Stimulated activated memory B cell treated with anti-CD40 and anti-IgM and Interleukin-4, amounts not matched to agents 10 μg/mL and 1 μg/mL and 100 μg/mL, for 72 hours (primary cell): ENCODE measurements around the gene IL17B.
"Not testable (repeated sequence)": the region's sequence is repeated elsewhere in the genome, so short reads cannot be mapped to it uniquely, and the experiment has no call there.

Source experiments
- ATAC-seq: fragments of 150-1000 bp; cut with Tn5 transposase; 2 replicates; pipeline ENCODE4 v1.10.0; 2021
- H3K27ac Mint-ChIP-seq: one replicate; pipeline ENCODE4 v1.8.0; 2022; ENCODE audit warnings: mild to moderate bottlenecking, mixed read lengths
- H3K27me3 Mint-ChIP-seq: one replicate; pipeline ENCODE4 v1.8.0; 2022; ENCODE audit warnings: mixed read lengths
- H3K36me3 Mint-ChIP-seq: one replicate; pipeline ENCODE4 v1.8.0; 2022; ENCODE audit warnings: mixed read lengths
- H3K4me1 Mint-ChIP-seq: one replicate; pipeline ENCODE4 v1.8.0; 2022; ENCODE audit warnings: mixed read lengths
- H3K4me3 Mint-ChIP-seq: one replicate; pipeline ENCODE4 v1.8.0; 2022; ENCODE audit warnings: mild to moderate bottlenecking, moderate library complexity, mixed read lengths
- H3K9me3 Mint-ChIP-seq: one replicate; pipeline ENCODE4 v1.8.0; 2022; ENCODE audit warnings: mixed read lengths

IL17B gene

DNA sequence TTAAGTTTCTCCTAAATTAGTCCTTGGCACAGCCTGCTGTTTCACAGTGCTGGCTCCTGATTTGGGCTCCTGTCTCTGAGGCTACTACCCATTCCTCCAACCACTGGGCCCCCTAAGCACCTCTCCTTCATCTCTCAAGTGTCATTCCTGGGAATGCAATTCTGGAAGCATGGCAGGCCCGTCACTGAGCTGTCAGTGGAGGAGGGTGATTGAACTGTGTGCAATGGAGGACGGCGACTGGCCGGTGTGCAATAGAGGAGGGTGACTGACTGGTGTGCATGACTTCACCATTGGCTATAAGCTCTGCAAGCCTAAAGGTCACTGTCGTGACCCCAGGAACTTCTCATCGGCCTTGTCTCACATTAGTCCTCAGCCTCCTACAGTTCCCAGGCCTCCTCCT is 12.4 kb upstream of the IL17B start:
- H3K27ac Mint-ChIP-seq, result no peak overlapping the region
- H3K4me1 Mint-ChIP-seq, result no peaks in the 10 kb centered on the region
- H3K9me3 Mint-ChIP-seq, result no peaks in the 10 kb centered on the region
- no peaks in the 10 kb centered on the region for H3K36me3 Mint-ChIP-seq
- ATAC-seq, result no peak
- H3K4me3 Mint-ChIP-seq, result no peak overlapping the region
- H3K27me3 Mint-ChIP-seq, result no peaks in the 10 kb centered on the region

DNA sequence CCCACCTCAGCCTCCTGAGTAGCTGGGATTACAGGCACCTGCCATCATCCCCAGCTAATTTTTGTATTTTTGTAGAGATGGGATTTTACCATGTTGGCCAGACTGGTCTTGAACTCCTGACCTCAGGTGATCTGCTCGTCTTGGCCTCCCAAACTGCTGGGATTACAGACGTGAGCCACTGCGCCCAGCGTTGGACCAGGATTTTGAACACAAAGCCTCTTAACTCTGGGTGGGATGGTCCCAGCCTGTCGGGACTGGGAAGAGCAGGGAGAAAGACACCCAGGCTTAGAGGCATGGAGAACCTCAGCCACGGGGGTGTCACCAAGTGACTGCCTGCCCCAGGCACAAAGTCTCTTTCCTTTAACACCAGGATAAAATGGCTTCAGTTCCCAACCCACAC is 12.0 kb upstream of the IL17B start:
- not testable (repeated sequence) for H3K27me3 Mint-ChIP-seq, H3K36me3 Mint-ChIP-seq, H3K27ac Mint-ChIP-seq

DNA sequence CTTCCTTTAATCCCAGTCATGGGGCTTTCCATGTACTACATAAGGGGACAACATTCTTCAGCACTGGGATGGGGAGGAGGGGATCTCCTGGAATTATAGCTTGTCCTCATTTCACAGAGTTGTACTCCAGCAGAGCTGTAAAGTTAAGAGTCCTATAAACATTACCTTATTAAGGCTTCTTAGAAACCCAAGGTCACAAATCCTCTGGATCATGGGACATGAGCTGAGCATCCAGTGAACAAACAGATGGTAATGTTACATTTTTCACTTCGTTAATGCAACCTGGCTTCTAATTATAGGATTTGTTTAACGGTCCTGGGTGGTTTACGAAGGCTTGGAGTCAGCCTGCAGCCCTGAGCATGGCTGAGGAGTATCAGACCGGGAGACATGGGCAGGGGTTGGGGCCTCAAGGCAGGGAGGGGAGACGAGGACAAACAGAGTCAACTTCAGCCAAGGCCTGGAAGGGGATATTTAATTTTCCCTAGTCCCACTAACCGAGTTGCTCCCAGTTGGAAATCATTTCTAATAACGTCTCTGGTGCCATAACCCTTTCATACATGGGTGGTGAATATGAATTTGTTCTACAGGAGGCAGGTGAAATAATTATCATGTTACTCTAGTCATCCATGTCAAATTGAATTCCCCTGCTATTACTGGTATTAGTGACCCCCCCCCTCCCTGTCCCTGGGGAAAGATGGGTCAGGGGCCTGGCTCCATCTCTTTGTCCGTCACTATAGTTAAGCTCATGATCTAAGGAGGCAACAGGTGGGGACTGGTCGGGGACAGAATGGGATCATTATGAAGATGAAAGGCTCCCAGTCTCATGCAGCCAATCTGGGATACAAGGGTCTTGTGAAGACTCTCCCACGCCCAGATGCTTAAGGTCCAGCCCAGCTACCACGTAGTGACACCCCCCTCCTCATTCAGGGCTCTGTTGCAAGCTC is 10.7 kb upstream of the IL17B start:
- H3K27ac Mint-ChIP-seq, result no peak overlapping the region
- H3K9me3 Mint-ChIP-seq, result no peaks in the 10 kb centered on the region
- H3K27me3 Mint-ChIP-seq, result no peaks in the 10 kb centered on the region
- no peaks in the 10 kb centered on the region for H3K4me1 Mint-ChIP-seq
- no peaks in the 10 kb centered on the region for H3K36me3 Mint-ChIP-seq
- no peak overlapping the region for H3K4me3 Mint-ChIP-seq
- ATAC-seq, result no peak

More for the DNA sequence above, 12.0 kb upstream of the IL17B start:
- H3K9me3 Mint-ChIP-seq, H3K4me3 Mint-ChIP-seq, ATAC-seq, H3K4me1 Mint-ChIP-seq: not testable (repeated sequence)

DNA sequence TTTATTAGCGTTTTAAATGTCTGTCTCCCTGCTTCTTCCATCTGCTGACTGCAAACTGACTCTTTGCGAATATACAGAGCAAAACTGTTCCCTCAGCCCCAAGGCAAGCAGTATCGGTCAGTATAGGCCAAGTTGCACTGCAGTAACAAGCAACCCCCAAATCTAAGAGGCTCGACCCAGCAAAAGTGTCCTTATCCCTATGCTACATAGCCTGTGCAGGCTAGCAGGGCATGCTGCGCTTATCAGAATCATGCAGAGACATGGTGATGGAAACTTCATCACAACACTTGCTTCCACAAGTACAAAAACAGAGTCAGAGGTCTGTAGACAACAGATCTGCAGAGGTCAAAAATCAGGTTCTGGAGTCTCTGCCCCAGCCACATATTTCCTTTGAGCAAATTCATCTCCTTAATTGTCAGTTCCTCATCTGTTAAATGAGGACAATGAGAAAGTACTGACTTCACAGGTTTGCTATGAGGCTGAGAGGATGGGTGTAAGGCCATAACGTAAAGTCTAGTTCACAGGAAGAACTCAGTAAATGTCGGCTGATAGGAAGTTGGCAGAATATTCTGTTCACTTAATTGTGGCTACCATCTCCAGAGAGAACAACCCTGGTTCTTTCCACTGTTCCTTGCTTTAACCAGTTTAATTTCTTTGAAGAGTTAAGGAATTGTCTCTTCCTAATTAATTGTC is 9.6 kb upstream of the IL17B start:
- H3K36me3 Mint-ChIP-seq, result no peaks in the 10 kb centered on the region
- H3K9me3 Mint-ChIP-seq, result no peaks in the 10 kb centered on the region
- H3K27ac Mint-ChIP-seq, result no peak overlapping the region
- no peak for ATAC-seq
- H3K4me3 Mint-ChIP-seq, result no peak overlapping the region
- no peaks in the 10 kb centered on the region for H3K4me1 Mint-ChIP-seq
- H3K27me3 Mint-ChIP-seq, result no peaks in the 10 kb centered on the region

DNA sequence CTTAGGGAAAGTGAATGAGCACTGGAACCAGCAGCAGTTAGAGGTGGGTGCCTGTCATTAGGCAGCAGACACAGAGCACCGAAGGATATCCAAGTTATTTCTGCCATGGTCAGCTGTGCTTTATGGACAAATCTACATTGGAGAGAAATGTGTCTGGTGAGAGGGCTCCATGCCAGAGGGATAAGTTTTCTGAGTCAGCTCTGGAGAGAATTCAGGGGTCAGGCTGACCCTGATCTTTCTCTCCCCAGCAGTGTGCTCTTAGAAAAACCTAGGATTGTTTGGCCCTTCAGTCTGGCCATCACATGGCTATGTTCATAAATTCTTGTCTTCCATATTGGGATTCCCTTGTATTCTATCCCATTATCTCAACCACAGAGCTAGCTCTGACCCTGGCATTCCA is 8.9 kb upstream of the IL17B start:
- Mint-ChIP-seq H3K27ac (no peak overlapping the region), H3K4me3 (no peak overlapping the region), H3K27me3 (no peaks in the 10 kb centered on the region), H3K36me3 (no peaks in the 10 kb centered on the region), H3K4me1 (no peaks in the 10 kb centered on the region), H3K9me3 (no peaks in the 10 kb centered on the region)
- no peak for ATAC-seq

DNA sequence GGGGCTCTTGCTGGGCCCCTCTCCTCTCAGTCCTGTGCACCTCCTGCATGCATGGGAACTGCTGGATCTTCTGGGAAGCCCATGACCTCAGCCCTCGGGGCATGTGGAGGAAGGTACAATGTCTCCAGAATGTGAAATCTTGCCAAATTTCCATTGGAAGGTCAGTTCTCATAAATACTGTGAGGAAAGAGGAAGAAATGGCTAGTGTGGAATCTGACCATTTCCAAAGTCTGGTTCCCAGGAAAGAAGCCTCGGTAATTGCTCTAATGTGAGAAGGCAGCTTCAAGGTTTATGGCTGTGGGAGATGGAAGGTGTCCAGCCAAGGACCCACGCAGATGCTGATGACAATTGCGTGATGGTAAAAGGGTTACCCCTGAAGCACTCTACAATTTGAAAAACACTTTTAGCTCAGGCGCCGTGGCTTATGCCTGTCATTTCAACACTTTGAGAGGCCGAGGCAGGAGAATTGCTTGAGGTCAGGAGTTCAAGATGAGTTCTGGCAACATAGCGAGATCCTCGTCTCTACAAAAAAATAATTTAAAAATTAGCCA is 8.1 kb upstream of the IL17B start:
- H3K27me3 Mint-ChIP-seq, result no peaks in the 10 kb centered on the region
- ATAC-seq, result no peak
- H3K9me3 Mint-ChIP-seq, result no peaks in the 10 kb centered on the region
- no peak overlapping the region for H3K4me3 Mint-ChIP-seq
- H3K36me3 Mint-ChIP-seq, result no peaks in the 10 kb centered on the region
- peaks cover under 1% of the 10 kb centered on the region for H3K4me1 Mint-ChIP-seq
- H3K27ac Mint-ChIP-seq, result no peak overlapping the region

DNA sequence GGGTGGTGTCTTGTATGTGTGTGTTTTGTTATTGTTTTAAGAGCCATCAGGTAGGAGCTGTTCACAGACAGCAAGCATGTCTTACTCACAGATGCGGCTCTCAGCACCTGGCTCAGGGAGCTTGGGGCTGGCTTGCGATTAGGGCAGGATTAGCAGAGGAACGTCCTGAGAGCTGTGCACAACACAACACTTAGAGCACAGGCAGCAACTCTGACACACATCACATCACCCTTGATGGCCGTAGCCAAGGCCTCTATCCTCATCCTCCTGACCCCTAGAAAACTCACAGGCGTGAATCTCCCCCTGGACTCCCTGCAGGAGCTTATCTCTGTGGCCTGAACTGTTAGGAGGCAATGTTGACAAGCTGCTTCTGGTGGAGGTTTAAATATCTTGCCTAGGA is 7.1 kb upstream of the IL17B start:
- H3K9me3 Mint-ChIP-seq, result no peaks in the 10 kb centered on the region
- H3K36me3 Mint-ChIP-seq, result no peaks in the 10 kb centered on the region
- H3K27ac Mint-ChIP-seq, result no peak overlapping the region
- H3K27me3 Mint-ChIP-seq, result no peaks in the 10 kb centered on the region
- H3K4me3 Mint-ChIP-seq, result no peak overlapping the region
- H3K4me1 Mint-ChIP-seq, result peaks cover 8% of the 10 kb centered on the region
- no peak for ATAC-seq

DNA sequence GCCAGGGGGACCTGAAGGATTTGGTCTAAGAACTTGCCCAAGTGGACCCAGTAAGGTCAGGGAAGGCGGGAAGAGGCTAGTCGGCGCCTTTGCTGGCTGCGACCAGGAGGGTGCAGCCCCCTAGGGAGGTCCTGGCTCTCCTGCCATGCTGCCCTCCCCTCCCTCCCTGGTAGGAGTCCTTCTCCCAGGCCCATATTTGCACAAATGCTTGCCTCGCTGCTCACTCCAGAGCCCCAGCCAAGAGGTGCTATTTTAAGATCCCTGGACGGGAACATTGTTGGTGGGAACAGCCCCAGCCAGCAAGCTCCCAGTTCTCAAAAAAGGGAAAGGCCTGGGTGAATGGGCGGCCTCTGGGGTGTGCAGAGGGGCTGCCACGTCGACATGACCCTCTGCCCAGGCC is 4.3 kb upstream of the IL17B start:
- Mint-ChIP-seq H3K27ac (no peak overlapping the region), H3K4me3 (no peak overlapping the region), H3K4me1 (peaks cover 8% of the 10 kb centered on the region), H3K36me3 (no peaks in the 10 kb centered on the region), H3K27me3 (no peaks in the 10 kb centered on the region), H3K9me3 (no peaks in the 10 kb centered on the region)
- ATAC-seq, result no peak

DNA sequence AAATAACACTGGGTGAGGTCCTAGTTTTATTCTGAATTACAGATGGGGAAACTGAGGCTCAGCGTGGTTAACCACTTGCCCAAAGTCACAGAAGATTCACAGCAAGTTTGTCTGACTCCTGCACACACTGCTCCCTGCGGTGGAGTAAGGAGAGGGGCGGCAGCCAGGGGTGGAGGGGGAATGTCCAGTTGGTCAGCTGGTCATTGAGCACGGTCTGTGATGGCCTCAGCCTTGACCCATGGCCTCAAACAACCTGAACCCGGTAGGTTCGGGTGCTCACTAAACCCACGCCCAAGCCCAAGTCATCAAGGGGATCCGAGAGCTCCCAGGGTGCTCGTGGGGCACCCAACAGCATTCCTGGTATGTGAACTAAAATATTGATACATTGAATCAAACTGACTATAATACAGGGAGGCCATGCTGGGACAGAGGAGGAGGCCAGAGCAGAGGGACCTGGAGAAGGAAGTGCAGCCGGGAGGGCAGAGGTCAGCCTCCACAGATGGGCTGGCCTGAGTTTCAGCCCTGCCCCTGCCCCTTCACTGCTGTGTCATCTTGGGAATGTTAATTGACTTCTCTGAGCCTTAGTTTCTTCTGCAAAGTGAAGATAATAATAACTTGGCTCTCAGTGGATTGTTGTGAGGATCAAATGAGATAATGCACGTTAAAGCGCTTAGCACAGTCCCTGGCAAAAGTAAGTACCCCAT is 3.6 kb upstream of the IL17B start:
- H3K9me3 Mint-ChIP-seq, result no peaks in the 10 kb centered on the region
- no peak overlapping the region for H3K4me3 Mint-ChIP-seq
- H3K27ac Mint-ChIP-seq, result no peak overlapping the region
- no peaks in the 10 kb centered on the region for H3K36me3 Mint-ChIP-seq
- H3K27me3 Mint-ChIP-seq, result no peaks in the 10 kb centered on the region
- peaks cover 8% of the 10 kb centered on the region for H3K4me1 Mint-ChIP-seq
- ATAC-seq, result no peak

DNA sequence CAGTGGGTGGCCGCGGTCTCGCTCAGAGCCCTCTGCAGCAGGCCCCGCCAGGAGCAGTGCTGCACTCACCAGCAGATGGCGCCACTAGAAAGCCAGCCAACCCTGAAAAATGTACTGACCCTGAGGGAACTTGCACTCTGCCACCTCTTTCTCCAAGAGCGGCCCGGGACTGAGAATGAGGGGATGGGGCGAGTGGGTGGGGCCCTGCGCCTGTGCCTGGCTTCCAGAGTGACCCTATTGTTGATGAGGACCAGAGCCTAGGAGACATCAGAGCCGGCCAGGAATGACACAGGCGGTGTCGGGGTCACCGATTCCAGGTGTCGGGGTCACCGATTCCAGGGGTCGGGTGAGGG is 2.9 kb upstream of the IL17B start:
- H3K27ac Mint-ChIP-seq, result no peak overlapping the region
- H3K27me3 Mint-ChIP-seq, result no peaks in the 10 kb centered on the region
- H3K9me3 Mint-ChIP-seq, result no peaks in the 10 kb centered on the region
- H3K36me3 Mint-ChIP-seq, result no peaks in the 10 kb centered on the region
- ATAC-seq, result peak; percentile 69
- H3K4me1 Mint-ChIP-seq, result peaks cover 8% of the 10 kb centered on the region
- no peak overlapping the region for H3K4me3 Mint-ChIP-seq

DNA sequence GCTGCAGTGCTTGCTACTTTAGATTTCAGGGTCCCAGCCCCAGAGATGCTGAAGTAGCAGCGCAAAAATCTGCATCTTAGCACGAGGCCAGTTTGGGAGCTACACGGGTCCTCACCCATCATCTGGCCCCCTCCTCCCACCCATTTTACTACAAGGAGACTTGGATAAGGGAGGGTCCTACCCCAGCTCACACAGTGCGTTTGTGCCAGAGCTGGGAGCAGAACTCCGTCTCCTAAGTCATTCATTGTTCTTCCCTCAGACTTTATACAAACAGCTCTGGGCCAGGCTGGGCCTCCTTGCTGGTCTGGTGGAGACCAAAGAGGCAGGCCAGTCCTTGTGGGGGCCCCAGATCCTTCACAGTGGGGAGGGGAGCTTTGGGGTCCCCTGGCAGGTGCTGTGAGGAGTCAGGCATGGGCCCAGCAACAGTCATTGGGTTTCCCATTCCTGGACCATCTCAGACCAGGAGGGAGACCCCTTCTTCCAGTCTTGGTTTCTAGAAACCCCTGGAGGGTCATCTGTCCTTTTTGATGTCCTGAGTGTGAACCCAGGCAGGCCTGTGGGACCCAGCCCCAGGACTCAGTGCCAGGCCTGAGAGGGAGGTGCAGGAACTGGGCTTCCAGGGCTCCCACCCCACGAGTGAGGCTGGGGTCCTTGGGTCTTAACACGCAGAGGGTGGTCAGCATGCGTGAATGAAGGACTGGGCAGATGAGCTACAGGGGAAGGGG is 2.3 kb upstream of the IL17B start:
- Mint-ChIP-seq H3K27ac (no peak overlapping the region), H3K4me3 (no peak overlapping the region), H3K36me3 (no peaks in the 10 kb centered on the region), H3K27me3 (no peaks in the 10 kb centered on the region), H3K4me1 (peaks cover 8% of the 10 kb centered on the region), H3K9me3 (no peaks in the 10 kb centered on the region)
- no peak for ATAC-seq

DNA sequence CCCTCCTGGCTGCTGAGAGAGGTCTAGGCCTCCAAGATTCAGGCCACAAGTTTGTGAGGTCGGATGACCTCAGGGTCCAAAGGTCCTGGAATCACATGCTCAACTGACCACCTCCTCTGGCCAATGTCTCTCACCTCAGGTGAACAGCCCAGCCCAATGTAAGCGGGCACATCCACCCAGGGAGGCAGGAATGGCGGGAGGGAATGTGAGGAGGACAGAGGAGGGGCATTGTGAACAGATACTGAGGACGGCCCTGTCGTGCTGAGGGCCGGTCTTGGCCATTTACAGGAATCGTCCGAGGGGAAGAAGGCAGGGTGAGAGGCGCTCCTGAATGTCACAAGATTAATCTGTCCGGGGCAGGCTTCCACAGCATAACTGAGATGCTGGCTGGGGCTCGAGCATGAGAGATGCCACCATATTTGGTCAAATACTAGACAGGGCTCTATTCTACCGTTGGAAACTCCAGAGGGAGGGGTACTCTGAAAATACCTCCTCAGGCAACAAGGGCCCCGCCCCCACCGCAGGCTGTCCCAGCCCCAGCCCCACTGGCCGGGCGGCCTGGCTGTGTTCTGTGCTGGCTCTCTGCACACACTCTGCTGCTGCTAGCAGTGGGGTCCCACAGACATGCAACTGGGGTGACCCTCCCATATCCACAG is 1.5 kb upstream of the IL17B start:
- Mint-ChIP-seq H3K4me1 (peaks cover 8% of the 10 kb centered on the region), H3K4me3 (no peak overlapping the region), H3K9me3 (no peaks in the 10 kb centered on the region), H3K36me3 (no peaks in the 10 kb centered on the region), H3K27ac (no peak overlapping the region), H3K27me3 (no peaks in the 10 kb centered on the region)
- ATAC-seq, result no peak

DNA sequence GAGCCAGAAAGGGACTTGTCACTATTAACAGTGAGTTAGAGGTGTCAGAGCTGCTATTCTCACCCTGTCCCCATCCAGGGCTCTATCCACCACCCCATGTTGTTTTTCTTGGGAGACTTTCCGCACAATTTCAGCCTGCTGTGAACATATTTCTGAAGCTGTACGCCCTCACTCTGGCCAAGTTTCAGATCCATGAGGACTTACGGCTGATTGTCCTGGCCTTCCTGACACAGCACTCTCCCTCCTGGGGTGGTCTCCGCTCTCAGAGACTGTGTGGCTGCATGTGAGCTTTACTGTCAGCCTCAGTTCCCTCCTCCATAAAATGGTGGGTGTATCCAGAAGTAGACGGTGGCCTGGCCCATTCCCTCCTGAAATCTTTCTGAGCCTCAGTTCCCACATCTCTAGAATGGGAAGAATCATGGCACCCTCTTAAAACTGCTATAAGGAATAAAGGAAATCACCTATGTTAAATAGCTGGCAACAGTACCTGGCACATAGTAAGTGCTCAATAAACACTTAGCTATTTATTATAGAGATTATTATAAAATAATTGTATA is 804 bp upstream of the IL17B start:
- H3K4me1 Mint-ChIP-seq, result peaks cover 8% of the 10 kb centered on the region
- no peaks in the 10 kb centered on the region for H3K9me3 Mint-ChIP-seq
- H3K4me3 Mint-ChIP-seq, result no peak overlapping the region
- H3K27ac Mint-ChIP-seq, result no peak overlapping the region
- H3K36me3 Mint-ChIP-seq, result no peaks in the 10 kb centered on the region
- no peak for ATAC-seq
- no peaks in the 10 kb centered on the region for H3K27me3 Mint-ChIP-seq

DNA sequence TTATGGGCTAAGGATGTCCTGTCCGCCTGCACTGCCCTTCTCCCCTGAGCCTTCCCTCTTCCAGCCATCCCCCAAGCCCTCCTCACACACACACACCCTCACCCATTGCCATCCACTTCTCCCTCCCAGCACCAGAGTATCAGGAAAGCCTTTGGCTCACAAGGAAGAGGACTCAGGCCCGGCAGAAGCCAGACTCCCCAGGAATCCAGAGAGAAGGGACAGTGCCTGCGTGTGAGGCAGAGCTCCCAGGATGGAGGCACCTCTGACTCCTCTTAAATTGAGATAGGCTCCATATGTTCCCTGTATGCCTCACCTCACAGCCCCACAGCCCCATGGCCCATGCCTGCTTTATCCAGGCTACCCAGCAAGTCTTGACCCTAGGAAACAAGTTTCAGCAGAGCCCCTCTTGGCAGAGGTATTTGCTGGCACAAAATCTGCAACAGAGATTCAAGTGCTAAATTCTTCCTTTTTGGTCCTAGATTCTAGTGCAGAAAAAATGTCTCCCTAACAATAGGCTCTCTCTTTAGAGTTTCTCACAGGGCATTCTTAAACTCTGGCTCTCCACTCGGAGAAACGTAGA is 761 bp downstream of the IL17B start:
- H3K27me3 Mint-ChIP-seq, result no peaks in the 10 kb centered on the region
- H3K36me3 Mint-ChIP-seq, result no peaks in the 10 kb centered on the region
- H3K9me3 Mint-ChIP-seq, result no peaks in the 10 kb centered on the region
- H3K4me3 Mint-ChIP-seq, result no peak overlapping the region
- H3K4me1 Mint-ChIP-seq, result peaks cover 8% of the 10 kb centered on the region
- ATAC-seq, result no peak
- no peak overlapping the region for H3K27ac Mint-ChIP-seq
